Measurements from ENCODE around the gene RAB27A. TPM values are rescaled to one million over a fixed set of nuclear protein-coding genes. Genes with fewer than 3 reads are reported as not detected.

Gene RAB27A
- total RNA-seq, 1 donor from 2014 or later, result 5.9 TPM

- H3K27me3 Mint-ChIP-seq (ENCODE audit: low read depth), result no peaks in the 10 kb centered on the region
- no peaks in the 10 kb centered on the region for H3K9me3 Mint-ChIP-seq
- no peaks in the 10 kb centered on the region for H3K4me1 Mint-ChIP-seq
- no peak overlapping the region for H3K27ac Mint-ChIP-seq (ENCODE audit: unreplicated experiment)
- H3K36me3 Mint-ChIP-seq (ENCODE audit: low read depth), result no peaks in the 10 kb centered on the region
- DNase-seq (ENCODE audit: low read depth, low spot score), result no peak
- no peak for TF ChIP-seq CTCF (conservative IDR thresholded peaks at IDR 0.05)
- no peak overlapping the region for H3K4me3 Mint-ChIP-seq
Measured at GRCh38 chr15:55279746-55280351, 9.8 kb downstream of the RAB27A start.

GRCh38 chr15:55279100-55279745 lies 10.4 kb downstream of the RAB27A start:
- TF ChIP-seq CTCF (conservative IDR thresholded peaks at IDR 0.05), result no peak
- no peak overlapping the region for H3K4me3 Mint-ChIP-seq
- H3K27ac Mint-ChIP-seq (ENCODE audit: unreplicated experiment), result no peak overlapping the region
- H3K36me3 Mint-ChIP-seq (ENCODE audit: low read depth), result no peaks in the 10 kb centered on the region
- H3K4me1 Mint-ChIP-seq, result no peaks in the 10 kb centered on the region
- no peaks in the 10 kb centered on the region for H3K27me3 Mint-ChIP-seq (ENCODE audit: low read depth)
- no peak for DNase-seq (ENCODE audit: low read depth, low spot score)
- H3K9me3 Mint-ChIP-seq, result no peaks in the 10 kb centered on the region

GRCh38 chr15:55277715-55278114 lies 11.9 kb downstream of the RAB27A start:
- H3K4me1 Mint-ChIP-seq, result no peaks in the 10 kb centered on the region
- H3K27ac Mint-ChIP-seq (ENCODE audit: unreplicated experiment), result no peak overlapping the region
- DNase-seq (ENCODE audit: low read depth, low spot score), result no peak
- no peak for TF ChIP-seq CTCF (conservative IDR thresholded peaks at IDR 0.05)
- H3K9me3 Mint-ChIP-seq, result no peaks in the 10 kb centered on the region
- H3K36me3 Mint-ChIP-seq (ENCODE audit: low read depth), result no peaks in the 10 kb centered on the region
- no peak overlapping the region for H3K4me3 Mint-ChIP-seq
- no peaks in the 10 kb centered on the region for H3K27me3 Mint-ChIP-seq (ENCODE audit: low read depth)

- no peak overlapping the region for H3K27ac Mint-ChIP-seq (ENCODE audit: unreplicated experiment)
- H3K4me3 Mint-ChIP-seq, result no peak overlapping the region
- H3K27me3 Mint-ChIP-seq (ENCODE audit: low read depth), result no peaks in the 10 kb centered on the region
- DNase-seq (ENCODE audit: low read depth, low spot score), result no peak
- no peaks in the 10 kb centered on the region for H3K9me3 Mint-ChIP-seq
- no peaks in the 10 kb centered on the region for H3K4me1 Mint-ChIP-seq
- H3K36me3 Mint-ChIP-seq (ENCODE audit: low read depth), result no peaks in the 10 kb centered on the region
- no peak for TF ChIP-seq CTCF (conservative IDR thresholded peaks at IDR 0.05)
Measured at GRCh38 chr15:55277116-55277564, 12.5 kb downstream of the RAB27A start.

GRCh38 chr15:55276324-55276723 lies 13.3 kb downstream of the RAB27A start:
- no peaks in the 10 kb centered on the region for H3K36me3 Mint-ChIP-seq (ENCODE audit: low read depth)
- no peak for DNase-seq (ENCODE audit: low read depth, low spot score)
- no peak overlapping the region for H3K27ac Mint-ChIP-seq (ENCODE audit: unreplicated experiment)
- no peaks in the 10 kb centered on the region for H3K9me3 Mint-ChIP-seq
- H3K27me3 Mint-ChIP-seq (ENCODE audit: low read depth), result no peaks in the 10 kb centered on the region
- H3K4me1 Mint-ChIP-seq, result no peaks in the 10 kb centered on the region
- no peak for TF ChIP-seq CTCF (conservative IDR thresholded peaks at IDR 0.05)
- no peak overlapping the region for H3K4me3 Mint-ChIP-seq
